ENCODE data around the gene PDE4A.
"Not testable (repeated sequence)": the region's sequence is repeated elsewhere in the genome, so short reads cannot be mapped to it uniquely, and the experiment has no call there.

Gene PDE4A

GRCh38 chr19:10424011-10424637 lies 3.8 kb downstream of the PDE4A start:
- peak; percentile 52 for DNase-seq (ENCODE audit: low read depth)

- no peak for DNase-seq (ENCODE audit: low read depth)
These were observed 6.8 kb downstream of the PDE4A start for GRCh38 chr19:10427169-10427568.

GRCh38 chr19:10428996-10429381 lies 8.7 kb downstream of the PDE4A start:
- no peak for DNase-seq (ENCODE audit: low read depth)

- no peak for DNase-seq (ENCODE audit: low read depth)
These were observed 10.3 kb downstream of the PDE4A start for GRCh38 chr19:10430505-10431253.

- no peak for DNase-seq (ENCODE audit: low read depth)
These were observed 11.1 kb downstream of the PDE4A start for GRCh38 chr19:10431254-10431942.

- DNase-seq (ENCODE audit: low read depth), result peak; percentile 51
These were observed 11.8 kb downstream of the PDE4A start for GRCh38 chr19:10431943-10432735.

GRCh38 chr19:10432736-10433130 lies 12.4 kb downstream of the PDE4A start:
- DNase-seq (ENCODE audit: low read depth), result no peak

- DNase-seq (ENCODE audit: low read depth), result no peak
These were observed 12.8 kb downstream of the PDE4A start for GRCh38 chr19:10433131-10433536.

- no peak for DNase-seq (ENCODE audit: low read depth)
These were observed 19.2 kb downstream of the PDE4A start for GRCh38 chr19:10439588-10439987.

- no peak for DNase-seq (ENCODE audit: low read depth)
These were observed 22.4 kb downstream of the PDE4A start for GRCh38 chr19:10442698-10443097.

- no peak for DNase-seq (ENCODE audit: low read depth)
These were observed 28.7 kb downstream of the PDE4A start for GRCh38 chr19:10449037-10449436.

- no peak for DNase-seq (ENCODE audit: low read depth)
These were observed 30.0 kb downstream of the PDE4A start for GRCh38 chr19:10450191-10450852.

GRCh38 chr19:10450853-10451609 lies 30.7 kb downstream of the PDE4A start:
- DNase-seq (ENCODE audit: low read depth), result no peak

GRCh38 chr19:10452726-10453618 lies 32.6 kb downstream of the PDE4A start:
- DNase-seq (ENCODE audit: low read depth), result no peak

- no peak for DNase-seq (ENCODE audit: low read depth)
These were observed 33.5 kb downstream of the PDE4A start for GRCh38 chr19:10453852-10454251.

GRCh38 chr19:10454267-10454666 lies 33.9 kb downstream of the PDE4A start:
- no peak for DNase-seq (ENCODE audit: low read depth)

GRCh38 chr19:10458733-10459132 lies 38.4 kb downstream of the PDE4A start:
- DNase-seq (ENCODE audit: low read depth), result not testable (repeated sequence)

GRCh38 chr19:10460714-10461046 lies 40.3 kb downstream of the PDE4A start:
- DNase-seq (ENCODE audit: low read depth), result no peak

GRCh38 chr19:10461047-10461949 lies 41.0 kb downstream of the PDE4A start:
- DNase-seq (ENCODE audit: low read depth), result peak; percentile 81
